Measurements from ENCODE around the gene TMEM272. TPM values are rescaled to one million over a fixed set of nuclear protein-coding genes. Genes with fewer than 3 reads are reported as not detected.

TMEM272 gene
- total and polyA plus RNA-seq, 9 of the 15 experiments (the other 6 are each of a cell fraction or from before 2014, with no cell fraction given): 0.04 to 0.16 (median 0.06) TPM; not detected in 2

GRCh38 chr13:51883226-51883600, 38.2 kb upstream of the TMEM272 start:
- Histone ChIP-seq H4K20me1 (replicated peaks; ENCODE audit: control insufficient read depth, insufficient read depth, low read length) (no peaks in the 10 kb centered on the region), H3K79me2 (ENCODE audit: control insufficient read depth, insufficient read depth, low read length) (no peaks in the 10 kb centered on the region), H3K4me1 (replicated peaks in 1 of 2; ENCODE audit: control insufficient read depth in 2 of 2, insufficient read depth in 2 of 2, low read length in 2 of 2) (peaks cover 2 to 4% of the 10 kb centered on the region in 2 experiments; a peak in 3 of 5 replicates), H3K4me2 (ENCODE audit: insufficient read depth, low read length) (no peak overlapping the region), H3K27ac (ENCODE audit: extremely low read depth, low read depth, low read length) (no peak overlapping the region), H3K27me3 (ENCODE audit: control insufficient read depth in 2 of 2, insufficient read depth in 2 of 2, low read length in 2 of 2) (no peaks in the 10 kb centered on the region), H2AFZ (ENCODE audit: low read depth, low read length) (no peak overlapping the region), H3K4me3 (no peak overlapping the region), H3K9me1 (ENCODE audit: control insufficient read depth, insufficient read depth, low read length) (no peaks in the 10 kb centered on the region), H3K9me3 (replicated peaks; ENCODE audit: control insufficient read depth, insufficient read depth, low read depth, low read length) (no peaks in the 10 kb centered on the region), H3K9ac (ENCODE audit: insufficient read depth in 1 of 2, low read depth in 2 of 2, low read length in 2 of 2) (no peak overlapping the region), H3K36me3 (ENCODE audit: control insufficient read depth, insufficient read depth, low read length) (no peaks in the 10 kb centered on the region)
- CTCF ChIA-PET (ENCODE audit: low intra/inter-chr PET ratio): no interaction called here
- FAIRE-seq (no peak), DNase-seq (ENCODE audit: extremely low read depth in 1 of 4, low spot score in 3 of 4) (no peak), ATAC-seq (no peak)
- POLR2A ChIA-PET: no interaction called here
- WGBS (ENCODE audit: insufficient coverage, low coverage, missing lambda C conversion rate): 57% methylated on average over 5 of the region's 5 CpGs
- TF ChIP-seq NRF1 (conservative IDR thresholded peaks at IDR 0.05 in 1 of 2, IDR thresholded peaks at IDR 0.05 in 1 of 2) (no peak), ZNF57 (CRISPR knock-in tag; IDR thresholded peaks at IDR 0.05) (no peak), CCAR2 (IDR thresholded peaks at IDR 0.05; ENCODE audit: low read depth, low read length) (no peak)
- in situ Hi-C loops (cut with MboI): no loop called here
- intact Hi-C loops (cut with micrococcal nuclease): no loop called here
- no TSS peak for BruUV-seq (replicated peaks)

- no peak overlapping the region for H3K27ac ChIP-seq (ENCODE audit: extremely low read depth, low read depth, low read length)
- in situ Hi-C loops (cut with MboI): no loop called here
- POLR2A ChIA-PET: no interaction called here
- no peak for FAIRE-seq
- TF ChIP-seq ARID4B (CRISPR knock-in tag; IDR thresholded peaks at IDR 0.05) (no peak), THAP12 (CRISPR knock-in tag; IDR thresholded peaks at IDR 0.05) (no peak)
- no TSS peak for BruUV-seq (replicated peaks)
- H3K9me1 ChIP-seq (ENCODE audit: control insufficient read depth, insufficient read depth, low read length): no peaks in the 10 kb centered on the region
- no peaks in the 10 kb centered on the region for H3K9me3 ChIP-seq (replicated peaks; ENCODE audit: control insufficient read depth, insufficient read depth, low read depth, low read length)
- H3K79me2 ChIP-seq (ENCODE audit: control insufficient read depth, insufficient read depth, low read length): no peaks in the 10 kb centered on the region
- H2AFZ ChIP-seq (ENCODE audit: low read depth, low read length): no peak overlapping the region
- DNase-seq (ENCODE audit: extremely low read depth in 1 of 4, low spot score in 3 of 4): no peak
- 51% methylated on average over 4 of the region's 6 CpGs for WGBS (ENCODE audit: insufficient coverage, low coverage, missing lambda C conversion rate)
- H3K4me1 ChIP-seq (replicated peaks in 1 of 2; ENCODE audit: control insufficient read depth in 2 of 2, insufficient read depth in 2 of 2, low read length in 2 of 2): peaks cover 2 to 4% of the 10 kb centered on the region in 2 experiments; a peak in 3 of 5 replicates
- no peaks in the 10 kb centered on the region for H3K36me3 ChIP-seq (ENCODE audit: control insufficient read depth, insufficient read depth, low read length)
- no peak overlapping the region for H3K9ac ChIP-seq (ENCODE audit: insufficient read depth in 1 of 2, low read depth in 2 of 2, low read length in 2 of 2)
- H3K4me2 ChIP-seq (ENCODE audit: insufficient read depth, low read length): no peak overlapping the region
- intact Hi-C loops (cut with micrococcal nuclease): no loop called here
- H3K4me3 ChIP-seq: no peak overlapping the region
- CTCF ChIA-PET (ENCODE audit: low intra/inter-chr PET ratio): no interaction called here
- H4K20me1 ChIP-seq (replicated peaks; ENCODE audit: control insufficient read depth, insufficient read depth, low read length): no peaks in the 10 kb centered on the region
- no peak for ATAC-seq
- no peaks in the 10 kb centered on the region for H3K27me3 ChIP-seq (ENCODE audit: control insufficient read depth in 2 of 2, insufficient read depth in 2 of 2, low read length in 2 of 2)
These were observed 37.7 kb upstream of the TMEM272 start for GRCh38 chr13:51882570-51883225.
